H1 (cell line): Measurements from ENCODE around the gene TNC. TPM values are rescaled to one million over a fixed set of nuclear protein-coding genes. Genes with fewer than 3 reads are reported as not detected.

Experiments
- CTCF ChIA-PET: fragments of 300-600 bp; sonication (Branson Sonifier 250); formaldehyde crosslinking; loops from one replicate; lab custom pipeline; 2021; ENCODE audit not compliant: partially characterized antibody; lab: Charles Lee
- POLR2A ChIA-PET: fragments of 300-600 bp; sonication (Branson Sonifier 250); formaldehyde crosslinking; loops from one replicate; lab custom pipeline; 2021; ENCODE audit warnings: inconsistent platforms; ENCODE audit not compliant: partially characterized antibody; lab: Charles Lee
- DNase-seq, 2 experiments: peaks; one replicate each; pipeline versions ENCODE4 v3.0.0 to v3.0.0-alpha.2; 2010 to 2022; ENCODE audit warnings: low spot score in 2 of 2, low read depth in 1 of 2, mixed read lengths in 1 of 2
- FAIRE-seq: peaks from 2 replicates; lab custom pipeline; 2011; peaks lifted over from hg19 to GRCh38; lab: Jason Lieb, UNC
- H2AFZ ChIP-seq: 2 replicates; pipeline ENCODE4 v1.8.1; 2012; ENCODE audit warnings: low read length, inconsistent platforms
- H2AK5ac ChIP-seq: 2 replicates; pipeline ENCODE4 v1.6.1; 2013; ENCODE audit warnings: low read depth, low read length
- H2BK120ac ChIP-seq: replicated peaks from 2 replicates; pipeline ENCODE3; 2013; ENCODE audit warnings: low read depth, low read length, inconsistent platforms
- H2BK12ac ChIP-seq: 2 replicates; pipeline ENCODE4 v1.6.1; 2013; ENCODE audit warnings: low read depth, low read length
- H2BK15ac ChIP-seq: 2 replicates; pipeline ENCODE4 v1.6.1; 2013; ENCODE audit warnings: low read length
- H2BK20ac ChIP-seq: 2 replicates; pipeline ENCODE4 v1.6.1; 2013; ENCODE audit warnings: low read length
- H2BK5ac ChIP-seq: 2 replicates; pipeline ENCODE4 v1.6.1; 2013; ENCODE audit warnings: low read depth, low read length
- H3K14ac ChIP-seq: 2 replicates; pipeline ENCODE4 v1.6.1; 2013; ENCODE audit warnings: inconsistent platforms; ENCODE audit not compliant: insufficient read length
- H3K18ac ChIP-seq: 2 replicates; pipeline ENCODE4 v1.6.1; 2013; ENCODE audit warnings: low read length; ENCODE audit errors: extremely low read depth
- H3K23ac ChIP-seq: 2 replicates; pipeline ENCODE4 v1.6.1; 2013; ENCODE audit warnings: inconsistent platforms; ENCODE audit not compliant: insufficient read length
- H3K23me2 ChIP-seq: 2 replicates; pipeline ENCODE4 v1.6.1; 2013; ENCODE audit warnings: low read depth, low read length
- H3K27ac ChIP-seq: 2 replicates; pipeline ENCODE4 v1.6.1; 2011; ENCODE audit warnings: low read depth, low read length, inconsistent platforms
- H3K27me3 ChIP-seq, 4 experiments: replicated peaks in 1 of 4; 1 replicate in 1 of 4; 2 replicates in 3 of 4; pipeline versions ENCODE4 v1.6.1 to v1.8.1; 2011 to 2013; ENCODE audit warnings: low read length in 3 of 4, mild to moderate bottlenecking in 3 of 4, inconsistent platforms in 2 of 4, mixed read lengths in 2 of 4, moderate library complexity in 1 of 4; ENCODE audit not compliant: control insufficient read depth in 3 of 4, insufficient read depth in 3 of 4; ENCODE audit errors: extremely low read depth in 1 of 4
- H3K36me3 ChIP-seq, 4 experiments: 2 replicates each; pipeline versions ENCODE4 v1.6.1 to v1.8.1; 2011 to 2013; ENCODE audit warnings: mild to moderate bottlenecking in 4 of 4, low read length in 3 of 4, moderate library complexity in 2 of 4, control low read depth in 1 of 4, inconsistent platforms in 1 of 4; ENCODE audit not compliant: insufficient read depth in 4 of 4, control insufficient read depth in 2 of 4
- H3K4ac ChIP-seq: replicated peaks from 2 replicates; pipeline ENCODE3; 2013; ENCODE audit warnings: low read length, low read depth, mixed read lengths, inconsistent platforms; ENCODE audit not compliant: insufficient read length
- H3K4me1 ChIP-seq, 4 experiments: replicated peaks in 1 of 4; 1 replicate in 1 of 4; 2 replicates in 3 of 4; pipeline versions ENCODE4 v1.6.1 to v1.8.1; 2011 to 2013; ENCODE audit warnings: low read length in 3 of 4, inconsistent platforms in 2 of 4, mixed read lengths in 1 of 4; ENCODE audit not compliant: insufficient read depth in 4 of 4, control insufficient read depth in 3 of 4
- H3K4me2 ChIP-seq, 2 experiments: 2 replicates each; pipeline versions ENCODE4 v1.6.1 to v1.8.1; 2011 to 2013; ENCODE audit warnings: low read depth in 2 of 2, low read length in 2 of 2, control low read depth in 1 of 2, inconsistent platforms in 1 of 2, mild to moderate bottlenecking in 1 of 2; ENCODE audit not compliant: insufficient read depth in 1 of 2
- H3K4me3 ChIP-seq, 4 experiments: fragments of 200-600, 300-600 bp in 1 of 4; sonication (generic), shearing (Covaris generic), sonication (Bioruptor Twin) in 1 of 4; 2 replicates each; pipeline versions ENCODE4 v1.5.1 to v1.8.1; 2011 to 2016; ENCODE audit warnings: low read length in 4 of 4, low read depth in 3 of 4, control low read depth in 2 of 4, inconsistent platforms in 2 of 4, mild to moderate bottlenecking in 2 of 4, mixed read lengths in 1 of 4, moderate library complexity in 1 of 4; ENCODE audit not compliant: insufficient read depth in 2 of 4; ENCODE audit errors: extremely low read depth in 1 of 4
- H3K56ac ChIP-seq: replicated peaks from 2 replicates; pipeline ENCODE3; 2013; ENCODE audit warnings: low read depth, mild to moderate bottlenecking, mixed read lengths, low read length, inconsistent platforms; ENCODE audit not compliant: insufficient read length
- H3K79me1 ChIP-seq: 2 replicates; pipeline ENCODE4 v1.6.1; 2013; ENCODE audit warnings: low read depth, low read length, control low read depth
- H3K79me2 ChIP-seq, 2 experiments: 2 replicates each; pipeline versions ENCODE4 v1.6.1 to v1.8.1; 2012 to 2013; ENCODE audit warnings: low read length in 2 of 2, mild to moderate bottlenecking in 2 of 2, inconsistent platforms in 1 of 2; ENCODE audit not compliant: insufficient read depth in 2 of 2, control insufficient read depth in 1 of 2
- H3K9ac ChIP-seq, 4 experiments: replicated peaks in 1 of 4; 1 replicate in 1 of 4; 2 replicates in 3 of 4; pipeline versions ENCODE4 v1.6.1 to v1.8.1; 2011 to 2013; ENCODE audit warnings: low read depth in 3 of 4, low read length in 3 of 4, control low read depth in 2 of 4, mild to moderate bottlenecking in 2 of 4, moderate library complexity in 2 of 4, inconsistent platforms in 1 of 4; ENCODE audit errors: extremely low read depth in 1 of 4
- H3K9me3 ChIP-seq, 2 experiments: 2 replicates each; pipeline versions ENCODE4 v1.6.1 to v1.8.1; 2012 to 2013; ENCODE audit warnings: mild to moderate bottlenecking in 2 of 2, moderate library complexity in 2 of 2, control low read depth in 1 of 2, inconsistent platforms in 1 of 2, low read depth in 1 of 2, low read length in 1 of 2, mixed read lengths in 1 of 2; ENCODE audit not compliant: insufficient read depth in 2 of 2
- H4K20me1 ChIP-seq, 2 experiments: replicated peaks in 1 of 2; 2 replicates each; pipeline versions ENCODE3 to v1.8.1; 2011 to 2013; ENCODE audit warnings: inconsistent platforms in 2 of 2, low read length in 2 of 2, mild to moderate bottlenecking in 1 of 2; ENCODE audit not compliant: insufficient read depth in 2 of 2, control insufficient read depth in 1 of 2
- H4K5ac ChIP-seq: 2 replicates; pipeline ENCODE4 v1.6.1; 2013; ENCODE audit warnings: low read length, low read depth, mixed read lengths, inconsistent platforms; ENCODE audit not compliant: insufficient read length
- H4K8ac ChIP-seq: 2 replicates; pipeline ENCODE4 v1.8.0; 2013; ENCODE audit warnings: mild to moderate bottlenecking, moderate library complexity, low read length, inconsistent platforms; ENCODE audit not compliant: insufficient read depth; ENCODE audit errors: extremely low read depth
- H4K91ac ChIP-seq: replicated peaks from 2 replicates; pipeline ENCODE3; 2013; ENCODE audit warnings: low read length, mixed read lengths, inconsistent platforms; ENCODE audit not compliant: insufficient read length
- ASH2L ChIP-seq: fragments of 200-600, 300-600 bp; sonication (generic); IDR thresholded peaks from one replicate; pipeline ENCODE4 v1.7.1; 2017; ENCODE audit warnings: low read length
- BACH1 ChIP-seq: IDR thresholded peaks from 2 replicates; pipeline ENCODE4 v1.6.1; 2012; ENCODE audit warnings: low read length, improper control_type of control experiment
- CBX5 ChIP-seq: fragments of 300-800, 300-1000 bp; sonication (generic); IDR thresholded peaks from 2 replicates; pipeline ENCODE4 v1.7.1; 2016; ENCODE audit warnings: antibody characterized with exemption, low read length, low read depth
- CEBPB ChIP-seq: IDR thresholded peaks from 2 replicates; pipeline ENCODE4 v1.6.1; 2012; ENCODE audit warnings: low read depth, low read length
- CHD1 ChIP-seq: IDR thresholded peaks from 2 replicates; pipeline ENCODE4 v1.6.1; 2012; ENCODE audit warnings: low read depth, low read length, improper control_type of control experiment
- EZH2 ChIP-seq: fragments of 200-600 bp; sonication (generic); IDR thresholded peaks from 2 replicates; pipeline ENCODE4 v1.7.1; 2012; ENCODE audit warnings: low read depth, mild to moderate bottlenecking, moderate library complexity, low read length, inconsistent platforms; ENCODE audit not compliant: severe bottlenecking
- KDM4A ChIP-seq: IDR thresholded peaks from one replicate; pipeline ENCODE4 v1.7.1; 2012; ENCODE audit warnings: low read depth, mild to moderate bottlenecking, moderate library complexity, low read length, inconsistent platforms; ENCODE audit not compliant: severe bottlenecking
- NANOG ChIP-seq: IDR thresholded peaks from 2 replicates; pipeline ENCODE4 v1.6.1; 2011; ENCODE audit warnings: low read length, low read depth, mild to moderate bottlenecking, inconsistent platforms; ENCODE audit not compliant: insufficient read depth, poor library complexity, severe bottlenecking
- RFX5 ChIP-seq: IDR thresholded peaks from 2 replicates; pipeline ENCODE4 v1.6.1; 2011; ENCODE audit warnings: low read depth, low read length, improper control_type of control experiment, borderline replicate concordance
- SIRT6 ChIP-seq: IDR thresholded peaks from one replicate; pipeline ENCODE4 v1.7.1; 2012; ENCODE audit warnings: low read length, inconsistent platforms
- USF2 ChIP-seq: IDR thresholded peaks from 2 replicates; pipeline ENCODE4 v1.6.1; 2011; ENCODE audit warnings: low read length, improper control_type of control experiment
- WGBS, 2 experiments: shearing (Covaris generic) in 1 of 2; methylation state at CpG; one replicate each; pipeline versions ENCODE4 v1.1.6 to v1.1.7; 2013 to 2015; ENCODE audit warnings: low lambda C conversion rate in 2 of 2, mixed read lengths in 2 of 2, inconsistent platforms in 1 of 2, low coverage in 1 of 2, missing lambda C conversion rate in 1 of 2; ENCODE audit not compliant: insufficient replicate concordance in 2 of 2, insufficient coverage in 1 of 2, insufficient read length in 1 of 2; ENCODE audit errors: extremely low coverage in 1 of 2, missing lambda C conversion rate in 1 of 2; 5-methylcytosine and 5-hydroxymethylcytosine counted together
- polyA plus RNA-seq, 7 experiments: library from polyadenylated mRNA; depleted of rRNA in 3 of 7; stranded (reverse) in 5 of 7; unstranded in 2 of 7; fragments of >200 nt in 5 of 7; fragments of 200-250 nt in 2 of 7; gene quantifications; 1 replicate in 5 of 7; 2 replicates in 1 of 7; 4 replicates in 1 of 7; pipeline versions ENCODE4 v1.2.1 to v1.2.3, GENCODE V29; 2011 to 2013; ENCODE audit warnings: missing spikeins in 2 of 7, mixed read lengths in 2 of 7
- total RNA-seq: library from RNA; stranded (reverse); fragmentation: NEBNext Ultra II Directional; extraction: Animal tissue kit (Norgen Biotek cat#: 25700); gene quantifications from 2 replicates; pipeline ENCODE4 v1.2.1, GENCODE V29; 2021

TNC gene
- total and polyA plus RNA-seq, 2 of the 8 experiments (the other 6 are each of a cell fraction or from before 2014, with no cell fraction given), result 6.2 to 11.4 TPM

- no peaks in the 10 kb centered on the region for H3K36me3 ChIP-seq
- H2BK20ac ChIP-seq, result no peak overlapping the region
- no peak overlapping the region for H2BK15ac ChIP-seq
- H3K4ac ChIP-seq, result no peak overlapping the region
- H2AFZ ChIP-seq, result no peak overlapping the region
- WGBS, 2 experiments, result 86% methylated on average over 4 of the region's 4 CpGs; no CpG with 5 or more reads in 1 of the 2 experiments
- H4K20me1 ChIP-seq, result no peaks in the 10 kb centered on the region
- no peaks in the 10 kb centered on the region for H3K23me2 ChIP-seq
- no peaks in the 10 kb centered on the region for H3K9me3 ChIP-seq
- DNase-seq, result no peak
- H3K14ac ChIP-seq, result no peak overlapping the region
- no peak overlapping the region for H2AK5ac ChIP-seq
- no peak overlapping the region for H4K8ac ChIP-seq
- no peak overlapping the region for H3K9ac ChIP-seq
- no peaks in the 10 kb centered on the region for H3K79me2 ChIP-seq
- no peak overlapping the region for H2BK5ac ChIP-seq
- FAIRE-seq, result no peak
- POLR2A ChIA-PET, result no interaction called here
- no peak overlapping the region for H4K91ac ChIP-seq
- no peak overlapping the region for H3K4me2 ChIP-seq
- no peak overlapping the region for H3K27ac ChIP-seq
- TF ChIP-seq NANOG, result no peak
- no peak for TF ChIP-seq SIRT6
- no peak for TF ChIP-seq CBX5
- no peak for TF ChIP-seq KDM4A
- no peak for TF ChIP-seq USF2
- no peak for TF ChIP-seq BACH1
- no peak for TF ChIP-seq RFX5
- no peak for TF ChIP-seq CHD1
- TF ChIP-seq CEBPB, result no peak
- TF ChIP-seq EZH2, result no peak
- TF ChIP-seq ASH2L, result no peak
- no peak overlapping the region for H3K56ac ChIP-seq
- H3K27me3 ChIP-seq, result peaks cover 6 to 16% (median 9%) of the 10 kb centered on the region in 4 experiments
- no peak overlapping the region for H3K18ac ChIP-seq
- H3K4me3 ChIP-seq, result no peak overlapping the region
- H2BK120ac ChIP-seq, result no peak overlapping the region
- no peak overlapping the region for H3K23ac ChIP-seq
- no peak overlapping the region for H4K5ac ChIP-seq
- H2BK12ac ChIP-seq, result no peak overlapping the region
- CTCF ChIA-PET, result no interaction called here
- no peaks in the 10 kb centered on the region for H3K4me1 ChIP-seq
- H3K79me1 ChIP-seq, result no peaks in the 10 kb centered on the region
These were observed 6.1 kb downstream of the TNC start for GRCh38 chr9:115111874-115112273.
